ENCODE results near the gene SOWAHA.

GRCh38 chr5:132848270-132848669 lies 35.2 kb downstream of the SOWAHA start:
- TF ChIP-seq CTCF (conservative IDR thresholded peaks at IDR 0.05 in 1 of 2, IDR thresholded peaks at IDR 0.05 in 1 of 2; ENCODE audit: low read depth in 1 of 2, low read length in 2 of 2) (no peak), EZH2 (IDR thresholded peaks at IDR 0.05; ENCODE audit: low read length, missing control alignments) (no peak)

All from fibroblast of lung (primary cell).